Dendritic cell treated with granulocyte-macrophage colony-stimulating factor and Interleukin-4, amounts not matched to agents 40 ng/mL and 50 ng/mL, for 4 days (primary cell): Measurements from ENCODE around the gene ADD3.
"Not testable (repeated sequence)": the region's sequence is repeated elsewhere in the genome, so short reads cannot be mapped to it uniquely, and the experiment has no call there.

Experiments
- H3K27ac Mint-ChIP-seq: one replicate; pipeline ENCODE4 v1.8.0; 2022; ENCODE audit warnings: mild to moderate bottlenecking, mixed read lengths
- H3K27me3 Mint-ChIP-seq: one replicate; pipeline ENCODE4 v1.8.0; 2022; ENCODE audit warnings: mild to moderate bottlenecking, mixed read lengths
- H3K36me3 Mint-ChIP-seq: one replicate; pipeline ENCODE4 v1.8.0; 2022; ENCODE audit warnings: low read depth, mixed read lengths
- H3K4me1 Mint-ChIP-seq: one replicate; pipeline ENCODE4 v1.8.0; 2022; ENCODE audit warnings: low read depth, mixed read lengths
- H3K4me3 Mint-ChIP-seq: one replicate; pipeline ENCODE4 v1.8.0; 2022; ENCODE audit warnings: mild to moderate bottlenecking, moderate library complexity, mixed read lengths
- H3K9me3 Mint-ChIP-seq: one replicate; pipeline ENCODE4 v1.8.0; 2022; ENCODE audit warnings: mixed read lengths
- intact Hi-C: fragments of 100-400 bp; cut with micrococcal nuclease; formaldehyde crosslinking; loops from one replicate; pipeline ENCODE4 v1.15.0; 2022

Gene ADD3

DNA sequence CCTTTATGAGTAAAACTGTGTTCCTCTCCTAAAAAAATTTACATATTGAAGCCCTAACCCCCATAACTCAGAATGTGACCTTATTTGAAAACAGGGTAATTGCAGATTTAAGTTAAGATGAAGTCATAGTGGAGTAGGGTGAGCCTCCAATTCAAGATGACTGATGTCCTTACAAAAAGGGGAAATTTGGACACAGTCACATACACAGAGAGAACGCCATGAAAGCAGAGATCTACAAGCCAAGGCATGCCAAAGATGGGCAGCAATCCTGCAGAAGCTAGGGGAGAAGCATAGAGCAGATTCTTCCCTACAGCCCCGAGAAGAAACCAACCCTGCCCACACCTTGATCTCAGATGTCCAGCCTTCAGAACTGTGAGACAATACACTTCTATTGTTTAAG is 23.8 kb upstream of the ADD3 start:
- H3K27me3 Mint-ChIP-seq = no peaks in the 10 kb centered on the region
- peaks cover 22% of the 10 kb centered on the region for H3K4me1 Mint-ChIP-seq
- intact Hi-C loops = loop anchor here (5.0 kb wide), 1 partner anchor 38 kb away; no protein-coding TSS in a partner anchor
- H3K27ac Mint-ChIP-seq = no peak overlapping the region
- H3K4me3 Mint-ChIP-seq = no peak overlapping the region
- no peaks in the 10 kb centered on the region for H3K36me3 Mint-ChIP-seq
- H3K9me3 Mint-ChIP-seq = peaks cover 21% of the 10 kb centered on the region

DNA sequence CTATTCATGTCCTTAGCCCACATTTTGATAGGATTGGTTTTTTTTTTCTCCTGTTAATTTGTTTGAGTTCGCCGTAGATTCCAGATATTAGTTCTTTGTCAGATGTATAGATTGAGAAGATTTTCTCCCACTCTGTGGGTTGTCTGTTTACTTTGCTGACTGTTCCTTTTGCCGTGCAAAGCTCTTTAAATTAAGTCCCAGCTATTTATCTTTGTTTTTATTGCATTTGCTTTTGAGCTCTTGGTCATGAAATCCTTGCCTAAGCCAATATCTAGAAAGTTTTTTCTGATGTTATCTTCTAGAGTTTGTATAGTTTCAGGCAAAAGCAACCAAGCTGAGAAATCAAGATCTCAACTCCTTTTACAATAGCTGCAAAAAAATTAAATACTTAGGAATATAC is 22.0 kb upstream of the ADD3 start:
- H3K36me3 Mint-ChIP-seq, H3K27ac Mint-ChIP-seq, intact Hi-C loops, H3K4me3 Mint-ChIP-seq, H3K27me3 Mint-ChIP-seq: not testable (repeated sequence)
- peaks cover 22% of the 10 kb centered on the region for H3K4me1 Mint-ChIP-seq
- peaks cover 21% of the 10 kb centered on the region for H3K9me3 Mint-ChIP-seq

DNA sequence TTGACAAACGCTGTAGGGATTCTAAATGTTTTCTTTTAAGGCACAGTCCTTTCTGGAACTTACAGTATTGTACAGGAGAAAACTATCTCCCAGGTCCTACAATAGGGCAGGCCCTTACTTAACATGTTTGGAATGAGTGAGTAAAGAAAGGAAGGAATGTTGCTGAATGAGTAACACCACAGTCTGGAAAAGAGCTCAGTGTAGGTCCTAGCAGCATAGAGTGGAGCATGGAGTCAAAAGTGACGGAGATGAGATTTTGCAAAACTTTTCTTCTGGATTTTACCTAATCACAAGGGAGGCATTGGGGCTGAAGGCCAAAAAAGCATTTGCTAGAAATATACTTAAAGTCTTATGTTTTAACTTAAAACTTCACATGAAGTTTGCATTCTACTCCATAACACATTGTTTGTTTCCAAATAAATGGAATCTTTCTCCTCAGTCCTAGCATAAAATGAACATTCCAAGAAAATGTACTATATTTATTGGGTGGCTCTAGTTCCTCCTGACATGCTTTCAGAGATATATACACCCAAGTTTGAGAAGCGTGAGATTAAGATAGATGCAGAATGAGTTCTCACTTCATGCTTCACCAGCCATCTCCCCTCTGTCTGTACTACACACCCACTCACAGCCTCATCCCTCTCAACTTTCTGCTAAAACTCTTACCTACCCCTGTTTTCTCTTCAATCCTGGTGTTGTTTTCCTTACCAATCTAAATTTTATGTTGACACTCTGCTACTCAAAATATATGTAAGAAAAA is 20.2 kb upstream of the ADD3 start:
- intact Hi-C loops = no loop called here
- no peak overlapping the region for H3K4me3 Mint-ChIP-seq

DNA sequence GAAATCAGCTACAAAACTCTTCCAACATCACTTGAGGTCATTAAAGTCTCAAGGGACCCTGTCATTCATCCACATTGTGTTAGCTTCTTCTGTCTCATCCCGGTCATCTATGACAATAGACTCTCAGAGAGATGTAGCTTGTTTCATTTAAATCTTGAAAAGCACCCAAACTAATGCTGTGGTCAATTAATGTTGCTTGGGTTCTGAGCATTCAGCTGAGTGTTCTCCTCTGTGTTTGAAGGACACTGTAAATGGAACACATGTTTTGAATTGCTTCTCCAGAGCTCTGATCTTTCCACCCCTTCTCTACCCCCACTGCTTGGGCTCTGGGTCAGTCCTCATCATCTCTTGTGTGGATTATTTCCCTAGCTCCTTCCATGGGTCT is 19.6 kb upstream of the ADD3 start:
- intact Hi-C loops = no loop called here
- Mint-ChIP-seq H3K27ac (no peak overlapping the region), H3K9me3 (peaks cover 21% of the 10 kb centered on the region), H3K4me1 (peaks cover 16% of the 10 kb centered on the region), H3K4me3 (no peak overlapping the region), H3K27me3 (no peaks in the 10 kb centered on the region), H3K36me3 (no peaks in the 10 kb centered on the region)

More for the DNA sequence above, 20.2 kb upstream of the ADD3 start:
- peaks cover 21% of the 10 kb centered on the region for H3K9me3 Mint-ChIP-seq
- no peaks in the 10 kb centered on the region for H3K36me3 Mint-ChIP-seq
- H3K27ac Mint-ChIP-seq = no peak overlapping the region
- H3K4me1 Mint-ChIP-seq = peaks cover 13% of the 10 kb centered on the region
- no peaks in the 10 kb centered on the region for H3K27me3 Mint-ChIP-seq

DNA sequence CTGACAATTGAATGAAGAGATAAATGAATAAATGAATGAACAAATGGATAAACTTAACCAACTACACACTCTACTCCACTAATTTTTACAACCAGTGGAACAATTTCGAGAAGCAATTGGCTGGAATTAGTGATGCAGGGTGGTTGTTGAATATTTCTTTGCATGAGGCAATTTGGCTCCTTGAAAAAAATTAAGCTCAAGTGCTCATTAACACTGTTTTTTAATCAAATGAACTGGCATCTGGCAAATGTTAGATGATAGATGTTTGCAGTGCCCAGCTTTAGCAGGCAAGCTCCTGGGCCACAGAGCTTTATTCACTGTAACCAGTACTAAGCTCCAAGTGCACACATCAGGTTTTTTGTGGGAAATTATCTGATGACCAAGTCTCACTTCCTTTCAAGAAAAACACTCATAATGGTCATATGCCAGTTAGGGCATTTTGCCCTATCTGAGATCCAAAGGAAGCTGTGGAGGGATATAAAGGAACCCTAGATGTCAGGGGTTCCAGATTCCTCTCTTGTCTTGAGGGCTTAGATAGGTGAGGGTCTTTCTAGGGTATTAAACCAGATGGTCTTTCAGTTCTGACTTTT is 16.4 kb upstream of the ADD3 start:
- Mint-ChIP-seq H3K4me3 (no peak overlapping the region), H3K27me3 (no peaks in the 10 kb centered on the region), H3K36me3 (no peaks in the 10 kb centered on the region), H3K9me3 (peaks cover 11% of the 10 kb centered on the region), H3K4me1 (peaks cover 28% of the 10 kb centered on the region), H3K27ac (no peak overlapping the region)
- intact Hi-C loops = no loop called here

DNA sequence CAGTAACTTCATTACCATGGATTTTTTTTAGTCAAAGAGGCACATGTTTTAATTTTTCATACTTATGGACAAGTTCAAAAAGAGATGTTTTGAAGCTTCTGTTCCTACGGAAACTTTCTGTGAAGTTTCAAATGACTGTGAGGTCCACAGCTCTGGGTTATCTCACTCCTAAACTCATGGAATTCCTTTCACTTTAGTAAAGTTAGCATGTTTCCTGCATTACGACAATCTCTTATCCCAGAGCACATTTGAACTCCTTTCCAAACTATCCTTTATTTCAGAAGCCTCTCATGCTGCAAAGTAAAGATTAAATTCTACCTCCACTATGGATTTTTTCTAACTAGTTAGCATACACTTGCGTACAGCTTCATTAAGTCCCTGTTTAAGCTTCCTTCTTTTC is 15.3 kb upstream of the ADD3 start:
- Mint-ChIP-seq H3K27me3 (no peaks in the 10 kb centered on the region), H3K4me1 (peaks cover 35% of the 10 kb centered on the region)
- intact Hi-C loops = no loop called here

DNA sequence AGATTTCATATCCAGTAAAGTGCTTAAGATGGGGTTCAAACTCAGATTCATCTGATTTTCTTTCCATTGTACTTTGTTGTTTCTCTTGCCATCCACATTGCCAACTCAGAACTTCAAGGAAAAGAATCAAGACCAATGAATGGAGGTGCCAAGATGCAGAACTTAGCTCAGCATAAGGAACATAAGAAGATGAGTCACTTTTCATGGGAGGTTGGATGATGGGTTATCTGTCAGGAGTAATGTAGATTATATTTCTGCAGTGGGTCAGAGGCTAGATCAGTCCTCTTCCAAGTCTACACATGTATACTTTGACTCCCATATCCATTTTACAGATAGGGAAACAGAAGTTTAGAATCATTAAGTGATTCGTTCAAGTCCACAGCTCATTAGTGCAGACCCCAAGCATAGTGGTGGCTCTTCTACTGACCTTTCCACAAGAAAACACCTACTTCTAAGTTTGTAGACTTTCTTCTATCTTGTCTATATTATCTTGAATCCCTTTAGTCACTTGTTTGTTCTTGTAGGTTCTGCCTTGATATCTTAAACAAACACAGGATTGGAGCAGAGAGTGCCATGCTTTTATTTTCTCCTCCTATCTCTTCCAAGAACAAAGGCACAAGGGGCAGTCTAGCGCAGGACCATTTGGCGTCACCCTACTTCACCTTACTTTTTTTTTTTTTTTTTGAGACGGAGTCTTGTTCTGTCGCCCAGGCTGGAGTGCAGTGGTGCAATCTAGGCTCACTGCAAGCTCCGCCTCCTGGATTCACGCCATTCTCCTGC is 14.0 kb upstream of the ADD3 start:
- H3K4me1 Mint-ChIP-seq = peaks cover 43% of the 10 kb centered on the region
- no peaks in the 10 kb centered on the region for H3K27me3 Mint-ChIP-seq
- H3K36me3 Mint-ChIP-seq = no peaks in the 10 kb centered on the region
- peak overlapping the region; percentile 23 for H3K27ac Mint-ChIP-seq
- intact Hi-C loops = no loop called here
- no peak overlapping the region for H3K4me3 Mint-ChIP-seq
- no peaks in the 10 kb centered on the region for H3K9me3 Mint-ChIP-seq

More for the DNA sequence above, 15.3 kb upstream of the ADD3 start:
- H3K9me3 Mint-ChIP-seq = peaks cover 9% of the 10 kb centered on the region
- H3K4me3 Mint-ChIP-seq = no peak overlapping the region
- H3K36me3 Mint-ChIP-seq = no peaks in the 10 kb centered on the region
- no peak overlapping the region for H3K27ac Mint-ChIP-seq

DNA sequence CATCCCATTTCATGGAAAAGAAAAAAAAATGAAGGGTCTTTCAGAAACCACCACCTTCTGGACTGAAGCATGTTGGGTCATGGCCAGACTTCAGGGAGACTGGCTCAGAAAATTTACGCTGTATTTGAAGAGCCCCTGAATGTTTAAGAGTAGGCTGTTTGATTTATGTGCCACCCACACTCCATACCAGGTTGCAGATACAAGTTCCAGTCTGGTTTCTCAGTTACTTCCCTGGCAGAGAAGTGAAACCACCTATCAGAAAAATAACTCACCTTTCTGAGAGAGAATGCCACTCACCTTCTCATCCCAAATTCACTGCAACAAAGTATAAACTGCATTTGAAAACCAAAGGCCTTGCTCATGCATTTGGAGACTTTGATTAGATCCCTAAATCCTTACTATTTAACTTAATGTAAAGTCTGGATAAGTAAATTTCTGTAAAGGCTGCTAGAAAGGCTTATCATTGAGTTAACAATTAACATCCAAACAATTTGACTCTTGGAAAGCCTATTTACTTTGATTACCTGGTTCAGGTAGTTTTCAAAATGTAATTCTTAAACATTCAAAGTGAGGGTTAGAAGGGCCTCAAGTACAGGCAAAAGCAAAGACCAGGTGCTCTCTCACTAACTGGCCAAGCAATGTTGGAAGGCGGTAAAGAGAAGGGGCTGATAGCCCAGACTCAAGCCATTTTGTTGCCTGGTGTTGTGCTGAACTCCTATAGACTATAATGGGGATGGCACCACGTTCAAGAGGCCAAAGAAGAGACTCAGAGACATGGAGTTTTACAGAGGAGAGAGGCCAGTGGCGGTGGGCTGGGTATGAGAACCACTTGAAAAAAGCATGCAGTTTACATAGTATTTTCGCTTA is 12.8 kb upstream of the ADD3 start:
- no peak overlapping the region for H3K4me3 Mint-ChIP-seq
- intact Hi-C loops = no loop called here
- H3K9me3 Mint-ChIP-seq = no peaks in the 10 kb centered on the region
- H3K27ac Mint-ChIP-seq = no peak overlapping the region
- no peaks in the 10 kb centered on the region for H3K27me3 Mint-ChIP-seq
- H3K36me3 Mint-ChIP-seq = no peaks in the 10 kb centered on the region
- H3K4me1 Mint-ChIP-seq = peaks cover 44% of the 10 kb centered on the region

DNA sequence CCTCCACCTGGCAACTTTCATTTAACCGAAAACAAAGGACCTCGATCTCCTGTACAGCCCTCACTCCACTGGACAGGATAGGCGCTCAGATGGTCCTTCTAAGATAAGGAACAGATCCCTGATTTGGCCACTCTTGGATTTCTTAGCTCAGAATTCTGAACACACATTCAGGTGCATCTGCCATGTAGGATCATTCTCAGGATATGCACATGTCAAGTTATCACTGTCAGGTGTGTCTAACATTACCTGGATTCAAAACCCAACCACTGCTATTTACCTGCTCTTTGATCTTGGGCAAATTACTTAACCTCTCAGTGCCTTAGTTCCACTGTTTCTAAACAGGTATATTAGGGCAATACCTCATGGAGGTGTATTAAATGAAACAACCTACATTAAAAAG is 12.2 kb upstream of the ADD3 start:
- H3K4me3 Mint-ChIP-seq = no peak overlapping the region
- intact Hi-C loops = no loop called here
- H3K9me3 Mint-ChIP-seq = no peaks in the 10 kb centered on the region
- no peaks in the 10 kb centered on the region for H3K36me3 Mint-ChIP-seq
- H3K4me1 Mint-ChIP-seq = peaks cover 44% of the 10 kb centered on the region
- no peaks in the 10 kb centered on the region for H3K27me3 Mint-ChIP-seq
- H3K27ac Mint-ChIP-seq = no peak overlapping the region

DNA sequence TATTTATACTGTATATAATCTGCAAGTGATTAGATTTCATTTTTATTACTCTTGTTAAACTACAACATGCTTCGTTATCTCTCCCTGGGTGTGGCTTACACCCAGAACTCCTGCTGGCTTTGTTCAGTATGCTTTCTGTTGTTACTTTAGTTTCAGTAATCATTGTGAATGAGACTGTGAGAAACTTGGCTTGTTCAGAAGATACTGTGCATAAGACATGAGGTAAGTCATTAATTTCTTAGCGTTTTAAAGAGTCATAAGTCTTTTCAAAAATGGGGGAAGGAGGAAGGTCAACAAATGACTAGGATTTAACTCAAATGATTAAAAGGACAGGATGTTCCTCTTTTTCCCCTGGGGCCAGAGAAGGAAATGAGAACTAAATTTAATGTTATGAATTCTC is 11.6 kb upstream of the ADD3 start:
- intact Hi-C loops = loop anchor here (1.0 kb wide), 1 partner anchor 11 kb away; the partner anchor contains the start of gene ADD3
- H3K36me3 Mint-ChIP-seq = no peaks in the 10 kb centered on the region

DNA sequence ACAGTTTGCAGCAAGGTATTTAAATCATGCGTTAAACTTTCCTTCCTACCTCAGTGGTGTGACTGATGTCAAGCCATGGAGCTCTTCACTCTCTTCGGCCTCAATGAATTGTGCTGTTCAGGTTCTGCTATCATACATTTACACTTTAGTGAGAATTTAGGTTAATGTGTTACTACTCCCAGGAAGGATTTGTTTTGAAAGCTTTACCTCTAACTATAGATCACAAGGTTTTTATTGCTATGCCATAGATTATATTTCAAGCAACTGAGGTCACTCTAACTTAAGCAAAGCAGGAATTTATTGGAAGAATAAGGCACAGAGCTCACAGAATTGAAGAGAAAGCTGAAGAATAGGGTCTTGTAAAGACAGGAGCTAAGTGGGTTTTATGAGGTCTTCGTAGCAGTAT is 11.0 kb upstream of the ADD3 start:
- Mint-ChIP-seq H3K4me3 (no peak overlapping the region), H3K27ac (peak overlapping the region; percentile 77), H3K9me3 (no peaks in the 10 kb centered on the region), H3K4me1 (peaks cover 44% of the 10 kb centered on the region), H3K27me3 (no peaks in the 10 kb centered on the region), H3K36me3 (no peaks in the 10 kb centered on the region)
- intact Hi-C loops = loop anchor here (1.0 kb wide), 1 partner anchor 11 kb away; the partner anchor contains the start of gene ADD3

More for the DNA sequence above, 11.6 kb upstream of the ADD3 start:
- peak overlapping the region; percentile 77 for H3K27ac Mint-ChIP-seq
- no peaks in the 10 kb centered on the region for H3K9me3 Mint-ChIP-seq
- H3K4me1 Mint-ChIP-seq = peaks cover 44% of the 10 kb centered on the region
- H3K4me3 Mint-ChIP-seq = no peak overlapping the region
- H3K27me3 Mint-ChIP-seq = no peaks in the 10 kb centered on the region

DNA sequence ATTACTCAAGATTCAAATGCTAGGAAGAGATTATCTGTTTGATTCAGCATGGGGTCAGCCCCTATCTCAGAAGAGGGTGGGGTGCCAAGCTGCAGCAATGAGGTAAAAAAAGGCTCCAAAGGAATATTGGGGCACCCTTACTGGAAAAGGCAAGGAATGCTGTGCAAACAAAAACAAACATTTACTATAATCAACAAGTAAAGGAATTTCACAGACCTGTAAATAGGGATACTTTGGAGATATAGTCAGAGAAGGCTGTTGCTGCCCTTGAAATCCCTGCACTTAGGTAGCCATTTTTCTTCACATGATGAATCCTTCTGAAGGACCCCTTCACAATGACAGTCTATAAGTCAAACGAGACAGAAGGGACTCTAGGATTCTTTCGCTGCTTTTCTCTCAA is 10.6 kb upstream of the ADD3 start:
- Mint-ChIP-seq H3K4me3 (no peak overlapping the region), H3K27ac (peak overlapping the region; percentile 77), H3K27me3 (no peaks in the 10 kb centered on the region), H3K36me3 (no peaks in the 10 kb centered on the region), H3K4me1 (peaks cover 44% of the 10 kb centered on the region), H3K9me3 (no peaks in the 10 kb centered on the region)
- intact Hi-C loops = no loop called here

DNA sequence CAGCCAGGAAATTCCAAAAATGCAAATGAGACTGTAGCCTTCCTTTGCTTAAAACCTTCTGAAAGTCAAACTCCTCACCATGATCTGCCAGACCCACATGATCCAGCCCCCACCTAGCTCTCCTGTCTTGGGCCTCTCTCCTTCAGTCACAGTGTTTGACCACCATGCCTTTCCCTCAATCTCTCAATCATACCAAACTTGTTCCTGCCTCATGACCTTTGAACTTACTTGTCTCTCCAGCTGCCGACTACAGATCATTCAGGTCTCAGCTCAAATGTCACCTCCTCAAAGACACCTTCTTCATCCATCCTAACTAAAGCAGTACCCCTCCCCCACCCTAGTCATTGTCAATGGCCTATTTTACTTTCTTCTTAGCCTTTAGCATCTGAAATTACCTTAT is 9.3 kb upstream of the ADD3 start:
- no peaks in the 10 kb centered on the region for H3K36me3 Mint-ChIP-seq
- H3K4me1 Mint-ChIP-seq = peaks cover 39% of the 10 kb centered on the region
- H3K27ac Mint-ChIP-seq = peak overlapping the region; percentile 9
- no peak overlapping the region for H3K4me3 Mint-ChIP-seq
- intact Hi-C loops = no loop called here
- no peaks in the 10 kb centered on the region for H3K27me3 Mint-ChIP-seq
- H3K9me3 Mint-ChIP-seq = no peaks in the 10 kb centered on the region
